ENCODE results near the gene USP2.

GRCh38 chr11:119338965-119339588 lies 42.4 kb downstream of the USP2 start:
- TF ChIP-seq, protein P1, sequence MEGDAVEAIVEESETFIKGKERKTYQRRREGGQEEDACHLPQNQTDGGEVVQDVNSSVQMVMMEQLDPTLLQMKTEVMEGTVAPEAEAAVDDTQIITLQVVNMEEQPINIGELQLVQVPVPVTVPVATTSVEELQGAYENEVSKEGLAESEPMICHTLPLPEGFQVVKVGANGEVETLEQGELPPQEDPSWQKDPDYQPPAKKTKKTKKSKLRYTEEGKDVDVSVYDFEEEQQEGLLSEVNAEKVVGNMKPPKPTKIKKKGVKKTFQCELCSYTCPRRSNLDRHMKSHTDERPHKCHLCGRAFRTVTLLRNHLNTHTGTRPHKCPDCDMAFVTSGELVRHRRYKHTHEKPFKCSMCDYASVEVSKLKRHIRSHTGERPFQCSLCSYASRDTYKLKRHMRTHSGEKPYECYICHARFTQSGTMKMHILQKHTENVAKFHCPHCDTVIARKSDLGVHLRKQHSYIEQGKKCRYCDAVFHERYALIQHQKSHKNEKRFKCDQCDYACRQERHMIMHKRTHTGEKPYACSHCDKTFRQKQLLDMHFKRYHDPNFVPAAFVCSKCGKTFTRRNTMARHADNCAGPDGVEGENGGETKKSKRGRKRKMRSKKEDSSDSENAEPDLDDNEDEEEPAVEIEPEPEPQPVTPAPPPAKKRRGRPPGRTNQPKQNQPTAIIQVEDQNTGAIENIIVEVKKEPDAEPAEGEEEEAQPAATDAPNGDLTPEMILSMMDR (conservative IDR thresholded peaks at IDR 0.05; ENCODE audit: low read length) = no peak
- no peak for TF ChIP-seq EZH2phosphoT487 (IDR thresholded peaks at IDR 0.05; ENCODE audit: borderline replicate concordance, low read depth, low read length)

Data from OCI-LY7 (cell line).